GM18502 (cell line): Measurements from ENCODE around the gene OR52B2.
A peak's percentile ranks its signal among the peaks of the same experiment; 100 is the strongest.

Experiments
- ATAC-seq: cut with Tn5 transposase; IDR thresholded peaks from one replicate; pipeline ENCODE4 v1.9.1; 2021; ENCODE audit warnings: mild to moderate bottlenecking; ENCODE audit not compliant: unreplicated experiment, poor library complexity

The OR52B2 gene

DNA sequence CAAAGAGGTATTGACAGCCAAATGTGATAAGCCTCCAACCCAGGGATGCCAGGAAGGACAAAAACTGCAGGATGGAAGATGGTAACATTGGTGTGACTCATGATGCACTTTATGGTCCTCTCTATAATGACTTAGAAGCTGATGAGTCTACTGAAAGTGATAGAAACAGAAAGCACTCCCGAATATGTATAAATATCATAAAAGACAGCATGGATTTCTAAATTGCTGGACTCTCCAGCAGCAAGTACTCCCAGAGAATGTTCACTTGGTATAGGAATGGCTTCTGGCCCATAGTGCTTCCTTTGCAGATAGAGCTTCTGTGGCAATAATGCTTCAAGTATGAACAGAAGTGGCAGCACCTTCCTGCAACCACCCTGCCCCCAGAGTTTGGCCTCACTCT lies at the start of gene OR52B2:
OR52B2 (minus strand) TSS at position 101 of the 400 bp plus-strand sequence; CDS start at position 101, 0 bp downstream.
- no peak for ATAC-seq

DNA sequence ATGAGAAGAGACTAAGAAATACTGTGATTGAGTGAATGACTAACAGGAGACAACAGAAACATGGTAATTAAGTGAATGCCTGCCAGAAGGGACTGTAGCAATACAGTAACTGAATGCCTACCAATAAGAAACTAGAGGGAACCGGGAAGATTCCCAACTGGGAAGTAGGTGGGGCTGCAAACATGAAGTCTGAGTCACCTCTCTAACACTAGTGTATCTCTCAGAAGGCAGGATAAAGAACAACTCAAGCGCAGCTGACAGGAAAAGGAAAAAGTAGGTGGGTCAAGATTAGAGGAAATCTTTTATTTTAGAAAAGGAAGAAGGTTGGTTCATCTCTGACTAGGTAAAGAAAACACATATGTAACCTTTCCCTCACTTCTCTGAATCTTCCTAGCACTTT lies 49.2 kb upstream of the OR52B2 start:
- ATAC-seq = no peak

DNA sequence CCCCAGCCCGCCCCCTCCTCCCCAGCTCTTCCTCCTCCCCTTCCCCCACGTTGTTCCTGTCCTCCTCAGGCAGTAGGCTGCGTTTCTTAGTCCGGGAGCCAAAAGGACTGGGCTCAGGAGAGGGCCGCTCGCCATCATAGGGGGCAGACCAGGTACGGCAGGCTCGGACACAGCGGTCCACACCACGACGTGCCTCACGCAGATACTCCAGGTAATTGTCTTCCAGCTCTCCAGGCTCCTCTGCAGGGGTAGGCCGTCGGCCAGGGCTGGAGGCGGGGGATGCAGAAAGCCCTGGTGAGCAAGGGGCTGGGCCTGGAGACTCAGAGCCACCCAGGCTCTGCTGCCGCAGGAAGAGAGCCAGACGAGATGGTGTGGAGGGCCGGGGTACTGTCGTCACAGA lies 47.6 kb upstream of the OR52B2 start:
- no peak for ATAC-seq

DNA sequence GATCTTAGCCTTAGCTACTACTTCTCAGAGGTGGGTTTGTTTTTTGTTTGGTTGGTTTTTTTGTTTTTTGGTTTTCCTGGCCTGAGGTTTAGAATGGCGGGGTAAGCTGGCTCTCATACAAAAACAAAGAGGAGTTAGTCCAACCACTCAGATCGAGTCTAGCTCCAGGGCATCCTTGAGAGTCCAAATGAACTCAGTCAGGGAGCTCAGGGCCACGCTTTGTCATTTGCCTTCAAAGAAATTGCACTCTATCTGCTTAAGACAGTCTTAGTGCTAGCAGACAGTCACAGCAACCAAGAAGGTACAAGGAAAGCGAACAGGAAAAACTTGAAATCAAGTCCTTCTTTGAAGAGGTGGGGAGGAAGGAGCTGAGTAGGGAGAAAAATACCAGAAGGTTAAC lies 46.4 kb upstream of the OR52B2 start:
- ATAC-seq = no peak

DNA sequence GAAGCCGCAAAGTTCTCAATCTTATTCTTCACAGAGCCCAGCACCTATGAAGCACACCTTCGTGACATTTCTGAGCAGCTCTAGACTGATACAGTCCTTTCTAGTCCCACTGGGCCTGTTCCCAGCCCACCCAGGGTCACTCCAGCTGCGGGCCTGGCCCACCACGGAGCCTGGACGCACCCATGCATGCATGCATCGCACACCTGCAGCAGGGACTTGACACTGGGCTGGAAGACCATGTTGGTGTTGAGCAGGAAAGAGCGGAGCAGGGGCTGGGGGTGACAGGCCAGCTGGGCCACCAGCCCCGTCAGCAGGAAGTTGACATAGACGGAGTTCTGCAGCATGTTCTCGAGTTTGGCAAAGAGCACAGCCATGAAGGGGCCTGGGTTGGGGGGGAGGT lies 44.4 kb upstream of the OR52B2 start:
- ATAC-seq = no peak

DNA sequence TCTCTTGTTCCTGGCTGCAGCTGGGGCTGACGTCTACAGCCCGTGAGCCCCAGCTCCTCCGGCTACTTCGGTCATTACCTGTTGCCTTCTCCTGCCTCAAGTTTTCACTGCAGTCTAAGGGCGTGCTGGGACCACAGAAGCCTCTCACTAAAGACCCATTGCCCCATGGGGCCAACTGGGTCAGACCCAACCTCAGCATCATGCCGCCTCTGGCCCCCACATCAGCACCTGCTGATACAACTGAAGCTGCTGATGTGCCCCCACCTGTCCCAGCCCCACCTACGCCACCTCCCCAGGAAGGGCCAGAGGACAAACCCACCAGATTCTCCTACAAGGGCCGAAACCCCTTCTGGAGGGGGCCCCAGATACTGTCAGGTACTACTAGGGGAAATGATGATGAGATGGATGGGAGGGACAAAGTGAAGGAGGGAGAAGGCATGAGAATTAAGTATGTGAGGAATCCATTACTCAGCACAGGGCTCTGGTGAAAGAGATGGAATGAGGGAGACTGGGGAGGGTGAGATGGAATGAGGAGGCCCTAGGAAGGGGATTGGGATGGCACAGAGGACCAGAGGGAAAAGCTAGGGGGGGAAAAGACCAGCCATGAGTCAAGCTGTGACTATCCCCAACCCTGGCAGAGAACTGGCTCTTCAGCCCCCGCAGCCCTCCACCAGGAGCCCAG lies 40.3 kb upstream of the OR52B2 start:
- no peak for ATAC-seq

DNA sequence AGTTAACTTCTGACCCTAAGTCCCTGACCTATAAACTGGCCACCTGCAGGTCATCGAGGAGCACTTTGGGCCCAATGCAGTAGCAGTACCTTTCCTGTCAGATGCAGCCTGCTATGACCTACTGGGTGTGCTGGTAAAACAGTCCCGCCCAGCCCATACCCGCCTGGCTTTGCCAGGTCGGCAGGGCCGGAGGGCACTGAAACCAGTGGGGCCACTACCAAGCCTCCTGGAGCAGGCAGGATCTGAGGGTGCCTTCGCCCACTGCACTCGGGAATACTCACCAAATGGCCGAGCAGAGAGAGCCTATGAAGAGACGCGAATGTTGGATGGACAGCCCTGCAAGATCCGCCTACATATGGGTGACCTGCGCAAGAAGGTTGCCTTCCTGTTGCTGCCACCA lies 39.7 kb upstream of the OR52B2 start:
- ATAC-seq = no peak

DNA sequence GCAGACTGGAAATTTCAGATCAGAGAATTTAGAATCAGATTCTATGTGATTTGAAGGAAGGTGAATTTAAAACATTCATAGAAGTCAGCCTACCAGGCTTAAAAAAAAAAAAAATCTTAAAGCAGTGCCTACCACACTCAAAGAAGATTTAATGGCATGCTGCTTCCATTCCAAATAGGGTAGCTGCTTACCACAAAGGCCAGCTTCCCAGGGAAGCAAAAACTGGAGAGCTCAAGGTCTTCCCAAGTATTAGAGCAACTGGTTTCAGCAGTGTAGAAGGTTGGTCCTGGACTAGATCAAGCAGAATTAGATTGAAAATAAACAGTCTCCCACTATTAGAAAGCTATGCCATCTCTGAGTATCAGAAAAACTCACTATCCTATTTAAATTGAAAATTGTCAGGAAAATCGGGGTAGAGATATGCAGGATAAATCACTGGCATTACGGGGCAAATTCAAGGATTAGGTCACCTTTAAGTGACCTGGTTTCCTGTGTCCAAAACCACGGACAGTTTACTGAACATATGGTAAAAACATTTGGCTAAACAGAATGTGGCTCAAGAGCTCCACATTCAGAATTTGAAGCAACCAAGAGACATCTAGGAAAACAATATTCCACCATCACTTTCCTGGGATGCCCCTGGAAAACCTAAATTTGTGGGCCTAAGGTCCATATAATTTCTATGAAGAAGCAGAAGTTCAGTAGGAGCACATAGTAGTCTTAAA lies 36.5 kb upstream of the OR52B2 start:
- no peak for ATAC-seq

DNA sequence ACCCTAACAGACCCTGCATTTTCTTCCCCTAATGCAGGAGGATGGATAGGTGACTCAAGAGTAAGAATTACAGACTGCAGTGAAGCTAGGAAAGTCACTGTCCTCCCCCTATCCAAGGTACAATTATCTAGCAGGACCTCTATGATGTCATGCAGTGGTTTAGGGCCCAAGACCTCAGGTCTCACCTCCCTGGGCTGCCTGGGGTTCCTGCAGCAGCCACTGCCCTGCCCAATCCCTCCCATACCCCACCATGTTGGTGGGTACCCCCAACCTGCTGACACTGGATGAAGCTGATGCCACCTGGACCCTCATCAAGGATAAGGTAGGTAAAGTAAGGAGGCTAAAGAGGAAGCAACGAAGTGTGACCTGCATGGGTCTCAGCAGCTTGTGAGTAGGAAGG lies 35.2 kb upstream of the OR52B2 start, which contains the start of gene C11orf42:
C11orf42 (plus strand) TSS at position 192 of the 400 bp plus-strand sequence; CDS start at position 251, 59 bp downstream.
- no peak for ATAC-seq

DNA sequence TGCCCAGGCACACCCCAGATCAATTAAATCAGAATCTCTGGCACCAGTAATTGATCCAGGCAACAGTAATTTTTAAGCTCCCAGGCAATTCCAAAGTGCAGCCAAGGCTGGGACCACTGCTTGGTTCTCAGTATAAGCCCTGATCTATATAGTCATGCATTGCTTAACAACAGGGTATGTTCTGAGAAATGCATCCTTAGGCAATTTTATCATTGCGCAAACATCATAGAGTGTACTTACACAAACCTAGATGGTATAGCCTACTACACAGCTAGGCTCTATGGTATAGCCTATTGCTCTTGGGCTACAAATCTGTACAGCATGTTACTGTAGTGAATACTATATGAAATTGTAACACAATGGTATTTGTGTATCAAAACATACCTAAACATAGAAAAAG lies 34.6 kb upstream of the OR52B2 start:
- ATAC-seq = no peak

DNA sequence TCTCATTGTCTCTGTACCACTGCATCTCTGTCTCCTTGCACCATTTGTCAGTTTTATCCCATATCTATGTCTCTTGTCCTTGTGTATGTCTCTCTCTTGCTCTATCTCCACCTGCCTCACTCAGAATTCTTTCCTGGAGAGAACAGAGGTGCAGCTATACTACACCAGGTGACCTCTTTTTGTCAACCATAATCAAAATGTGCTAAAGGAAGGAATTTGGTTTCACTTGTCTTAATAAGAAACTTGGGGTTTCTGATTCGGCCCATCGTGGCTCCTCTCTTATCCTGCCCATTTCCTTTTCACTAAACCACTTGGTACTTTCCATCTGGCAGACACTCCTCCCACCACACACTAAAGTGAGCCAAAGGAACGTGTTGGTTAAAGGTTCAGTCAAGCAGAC lies 33.2 kb upstream of the OR52B2 start:
- ATAC-seq = peak; percentile 80

DNA sequence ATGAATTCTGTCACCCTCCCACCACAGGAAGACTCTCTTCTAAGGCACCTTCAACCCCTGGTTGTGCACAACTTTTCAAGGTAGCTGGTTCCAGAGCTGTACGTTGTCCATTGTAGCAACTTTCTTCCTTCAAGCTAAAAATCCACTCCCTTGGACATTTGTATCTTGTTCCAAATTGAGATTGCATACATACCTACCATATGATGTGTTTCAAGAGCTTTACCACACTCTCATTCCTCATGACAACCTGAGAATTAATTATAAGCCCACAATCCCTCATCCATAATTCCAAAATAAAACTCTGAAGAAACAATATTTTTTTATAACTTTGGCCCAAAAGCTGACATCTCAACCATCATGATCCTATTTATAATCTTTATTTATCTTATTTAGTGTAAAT lies 31.9 kb upstream of the OR52B2 start:
- ATAC-seq = no peak

DNA sequence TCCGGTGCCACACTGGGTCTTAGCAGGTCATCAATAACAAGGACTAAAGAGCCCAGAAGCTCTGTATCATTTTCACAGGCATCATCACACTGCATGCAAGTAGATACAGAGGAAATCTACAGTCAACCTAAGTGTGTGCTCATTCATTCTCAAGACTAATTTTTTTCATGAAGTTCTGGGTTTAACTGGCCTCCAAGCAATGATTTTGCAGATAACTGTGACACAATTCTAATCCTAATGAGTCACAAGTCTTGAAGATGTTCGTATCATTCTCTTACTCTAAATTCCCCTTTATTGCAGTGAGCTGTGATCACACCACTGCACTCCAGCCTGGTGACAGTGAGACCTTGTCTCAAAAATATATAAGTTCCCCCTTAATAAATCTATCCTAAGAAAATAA lies 31.4 kb upstream of the OR52B2 start:
- ATAC-seq = no peak

DNA sequence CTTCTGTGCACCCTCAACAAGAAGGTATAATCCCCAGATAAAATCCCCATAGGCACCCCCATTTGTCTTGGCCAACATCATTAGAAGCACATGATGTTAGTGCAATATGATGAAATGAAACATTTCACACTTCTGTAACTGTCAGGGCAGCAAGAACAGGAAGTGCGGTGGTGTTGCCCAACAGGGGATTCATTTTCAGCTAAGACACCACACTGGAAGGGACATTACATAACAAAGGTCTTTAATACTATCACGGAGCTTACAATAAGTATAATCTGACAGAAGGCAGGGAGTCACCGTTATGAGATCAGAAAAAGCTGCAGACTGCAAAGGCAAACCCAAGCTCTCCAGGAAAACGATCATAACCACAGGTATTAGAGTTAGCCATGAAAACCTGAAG lies 30.8 kb upstream of the OR52B2 start:
- ATAC-seq = no peak

DNA sequence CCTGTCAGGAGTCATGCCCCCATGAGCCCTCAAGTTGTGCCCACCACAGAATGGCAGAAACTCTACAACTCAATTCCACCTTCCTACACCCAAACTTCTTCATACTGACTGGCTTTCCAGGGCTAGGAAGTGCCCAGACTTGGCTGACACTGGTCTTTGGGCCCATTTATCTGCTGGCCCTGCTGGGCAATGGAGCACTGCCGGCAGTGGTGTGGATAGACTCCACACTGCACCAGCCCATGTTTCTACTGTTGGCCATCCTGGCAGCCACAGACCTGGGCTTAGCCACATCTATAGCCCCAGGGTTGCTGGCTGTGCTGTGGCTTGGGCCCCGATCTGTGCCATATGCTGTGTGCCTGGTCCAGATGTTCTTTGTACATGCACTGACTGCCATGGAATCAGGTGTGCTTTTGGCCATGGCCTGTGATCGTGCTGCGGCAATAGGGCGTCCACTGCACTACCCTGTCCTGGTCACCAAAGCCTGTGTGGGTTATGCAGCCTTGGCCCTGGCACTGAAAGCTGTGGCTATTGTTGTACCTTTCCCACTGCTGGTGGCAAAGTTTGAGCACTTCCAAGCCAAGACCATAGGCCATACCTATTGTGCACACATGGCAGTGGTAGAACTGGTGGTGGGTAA lies 29.2 kb upstream of the OR52B2 start, which contains the start of gene OR52W1:
OR52W1 (plus strand) TSS at position 51 of the 637 bp plus-strand sequence; CDS start at position 51, 0 bp downstream.
- ATAC-seq = no peak

DNA sequence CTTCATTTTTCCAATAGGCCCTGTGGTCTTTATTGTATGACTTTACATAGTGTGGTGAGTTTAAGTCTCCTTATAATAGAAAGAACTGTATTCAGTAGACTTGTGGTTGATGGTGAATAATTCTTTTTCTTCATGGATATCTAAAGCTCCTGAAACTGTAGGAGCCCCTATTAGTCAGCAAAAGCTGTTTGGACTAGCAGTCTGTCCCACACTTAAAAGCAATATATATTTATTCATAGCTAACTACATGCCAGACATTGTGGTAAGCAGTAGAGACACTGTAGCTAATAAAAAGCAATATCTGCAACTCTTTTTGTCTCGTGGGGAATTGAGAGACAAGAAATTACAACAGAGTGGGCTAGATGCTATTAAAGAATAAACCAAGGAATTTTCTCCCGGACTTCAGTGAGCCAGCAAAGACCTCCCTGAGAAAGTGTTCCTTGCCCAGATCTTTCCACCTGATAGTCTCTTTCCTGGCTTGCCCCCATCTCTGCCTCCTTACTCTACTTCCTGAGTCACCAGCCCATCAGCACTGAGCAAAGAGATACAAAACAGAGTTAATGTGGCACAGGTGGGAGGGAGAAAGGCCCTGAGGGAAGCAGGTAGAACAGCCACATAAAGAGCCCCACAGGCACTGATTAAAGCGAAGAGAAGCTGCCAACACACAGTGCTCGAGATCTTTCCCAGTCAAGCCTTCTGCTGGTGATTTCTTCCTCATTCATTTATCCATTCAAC lies 27.5 kb upstream of the OR52B2 start:
- ATAC-seq = no peak

DNA sequence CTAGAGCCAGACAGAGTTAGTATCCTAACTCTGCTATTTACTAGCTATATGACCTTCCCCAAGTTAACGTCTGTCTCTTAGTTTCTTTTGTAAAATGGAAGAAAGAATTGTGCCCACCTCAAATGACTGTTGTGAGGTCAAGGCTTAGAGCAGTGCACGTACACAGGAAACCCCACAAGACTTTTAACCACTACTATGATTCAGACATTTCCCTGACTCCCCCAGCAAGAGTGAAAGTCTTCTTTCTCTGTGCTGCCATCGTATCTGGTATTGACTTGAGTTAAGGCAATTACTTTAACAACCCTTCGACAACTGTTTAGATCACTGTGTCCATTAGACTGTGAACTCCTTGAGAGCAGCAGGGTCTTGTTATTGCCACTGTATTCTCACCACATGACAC lies 26.3 kb upstream of the OR52B2 start:
- ATAC-seq = peak; percentile 43

DNA sequence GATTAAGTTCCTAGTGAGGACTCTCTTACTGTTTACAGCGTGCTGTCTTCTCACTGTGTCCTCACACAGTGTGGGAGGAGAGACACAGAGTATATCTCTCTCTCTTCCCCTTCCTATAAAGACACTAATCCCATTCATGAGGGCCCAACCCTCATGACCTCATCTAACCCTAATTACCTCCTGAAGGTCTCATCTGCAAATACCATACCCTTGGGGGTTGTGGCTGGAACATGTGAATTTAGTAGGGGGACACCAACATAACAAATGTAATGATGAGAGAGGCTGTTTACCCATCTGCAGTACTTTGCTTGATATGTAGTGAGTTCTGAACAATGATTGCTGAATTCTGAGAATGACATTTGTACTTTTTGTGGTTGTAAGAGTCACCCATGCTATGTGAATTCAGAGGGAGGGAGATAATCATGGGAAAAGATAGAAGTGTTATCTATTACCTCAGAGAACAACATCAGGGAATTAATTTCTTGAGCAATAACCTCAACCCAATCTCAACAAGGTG lies 24.0 kb upstream of the OR52B2 start:
- no peak for ATAC-seq

DNA sequence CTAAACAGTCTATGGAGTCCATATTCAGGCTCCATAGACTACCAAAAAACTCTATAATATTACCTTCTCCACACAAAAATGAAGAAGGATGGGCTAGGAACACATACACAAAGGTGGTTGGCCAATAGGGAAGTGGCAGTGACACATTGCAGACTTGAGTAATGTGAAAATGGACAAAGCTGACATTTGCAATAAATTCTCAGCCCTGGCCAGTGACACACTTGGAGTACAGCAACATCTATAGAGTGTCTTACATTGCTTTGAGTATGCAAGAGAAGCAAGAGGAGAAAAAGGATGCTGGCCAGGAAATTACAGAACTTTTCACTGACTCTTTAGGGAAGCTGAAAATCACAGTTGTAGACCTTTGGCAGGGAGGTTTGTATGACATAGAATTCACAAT lies 21.6 kb upstream of the OR52B2 start:
- no peak for ATAC-seq

DNA sequence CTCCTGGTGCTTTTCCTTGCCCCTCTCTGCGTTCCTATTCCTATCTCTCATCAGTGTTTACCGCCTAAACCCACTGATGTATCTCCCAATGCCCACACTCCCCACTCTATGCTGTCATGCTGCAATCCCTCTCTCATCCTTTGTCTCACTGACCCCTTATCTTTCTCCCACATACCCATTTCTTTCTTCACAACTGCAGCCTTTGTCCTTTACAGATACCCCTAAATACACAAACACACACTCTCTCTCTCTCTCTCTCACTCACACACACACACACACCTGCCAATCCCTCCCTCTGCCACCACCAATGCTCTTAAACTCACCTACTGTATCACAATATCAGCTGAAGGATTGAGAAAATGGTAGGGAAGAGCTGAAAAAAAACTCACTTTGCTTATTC lies 5.3 kb upstream of the OR52B2 start:
- ATAC-seq = no peak
